CD14-positive monocyte (primary cell): Measurements from ENCODE around the gene SDR39U1. TPM values are rescaled to one million over a fixed set of nuclear protein-coding genes. Genes with fewer than 3 reads are reported as not detected.

Experiments
- DNase-seq, 3 donors: peaks; one replicate each; pipeline ENCODE4 v3.0.0-alpha.2; 2011 to 2022
- H2AFZ ChIP-seq: 2 replicates; pipeline ENCODE4 v1.6.0; 2012; ENCODE audit warnings: mild to moderate bottlenecking, low read depth, low read length, inconsistent platforms; ENCODE audit not compliant: insufficient read depth, poor library complexity, severe bottlenecking
- H3K27ac ChIP-seq, 2 donors: 1 replicate in 1 of 2; 2 replicates in 1 of 2; pipeline ENCODE4 v1.5.1; 2012 to 2013; ENCODE audit warnings: low read length in 2 of 2, control low read depth in 1 of 2, inconsistent platforms in 1 of 2, low read depth in 1 of 2, mild to moderate bottlenecking in 1 of 2
- H3K27me3 ChIP-seq, 2 donors: one replicate each; pipeline versions ENCODE4 v1.6.0 to v1.6.1; 2011 to 2013; ENCODE audit warnings: low read length in 2 of 2; ENCODE audit not compliant: control insufficient read depth in 2 of 2, insufficient read depth in 2 of 2
- H3K36me3 ChIP-seq, 2 donors: replicated peaks in 1 of 2; 1 replicate in 1 of 2; 2 replicates in 1 of 2; pipeline versions ENCODE4 v1.5.1 to v1.6.1; 2012 to 2013; ENCODE audit warnings: low read length in 2 of 2, control low read depth in 1 of 2, inconsistent platforms in 1 of 2, mild to moderate bottlenecking in 1 of 2; ENCODE audit not compliant: insufficient read depth in 2 of 2, control insufficient read depth in 1 of 2
- H3K4me1 ChIP-seq, 2 donors: 1 replicate in 1 of 2; 2 replicates in 1 of 2; pipeline versions ENCODE4 v1.5.1 to v1.6.1; 2012 to 2013; ENCODE audit warnings: low read length in 2 of 2, control low read depth in 1 of 2, inconsistent platforms in 1 of 2, mild to moderate bottlenecking in 1 of 2, moderate library complexity in 1 of 2; ENCODE audit not compliant: insufficient read depth in 2 of 2, control insufficient read depth in 1 of 2
- H3K4me2 ChIP-seq: replicated peaks from 2 replicates; pipeline ENCODE3; 2012; ENCODE audit warnings: low read length, moderate library complexity, mild to moderate bottlenecking; ENCODE audit not compliant: poor library complexity, severe bottlenecking; ENCODE audit errors: extremely low read depth
- H3K4me3 ChIP-seq, 3 experiments: fragments of 200-600 bp in 1 of 3; sonication (generic) in 1 of 3; replicated peaks in 1 of 3; 1 replicate in 2 of 3; 2 replicates in 1 of 3; pipeline ENCODE4 v1.5.1; 2011 to 2013; ENCODE audit warnings: low read length in 3 of 3, mild to moderate bottlenecking in 3 of 3, control low read depth in 2 of 3, low read depth in 2 of 3, inconsistent platforms in 1 of 3, moderate library complexity in 1 of 3
- H3K79me2 ChIP-seq: 2 replicates; pipeline ENCODE4 v1.6.0; 2012; ENCODE audit warnings: mild to moderate bottlenecking, control low read depth, inconsistent platforms, low read length, moderate library complexity; ENCODE audit not compliant: insufficient read depth
- H3K9ac ChIP-seq: 2 replicates; pipeline ENCODE4 v1.6.0; 2017; ENCODE audit warnings: low read length, mild to moderate bottlenecking; ENCODE audit not compliant: insufficient read depth, poor library complexity, severe bottlenecking
- H3K9me3 ChIP-seq, 2 donors: replicated peaks in 1 of 2; 1 replicate in 1 of 2; 2 replicates in 1 of 2; pipeline versions ENCODE4 v1.5.1 to v1.6.1; 2012 to 2013; ENCODE audit warnings: low read length in 2 of 2, control low read depth in 1 of 2; ENCODE audit not compliant: control insufficient read depth in 1 of 2, insufficient read depth in 1 of 2
- H4K20me1 ChIP-seq: 2 replicates; pipeline ENCODE4 v1.6.0; 2012; ENCODE audit warnings: mild to moderate bottlenecking, low read length, control low read depth, moderate library complexity; ENCODE audit not compliant: insufficient read depth
- H3K27ac Mint-ChIP-seq, 7 donors: one replicate each; pipeline ENCODE4 v1.8.0; 2020; ENCODE audit warnings: mild to moderate bottlenecking in 7 of 7, mixed read lengths in 7 of 7, moderate library complexity in 6 of 7, inconsistent platforms in 2 of 7
- H3K27me3 Mint-ChIP-seq, 3 donors: one replicate each; pipeline ENCODE4 v1.8.0; 2021 to 2022; ENCODE audit warnings: low read depth in 3 of 3, mild to moderate bottlenecking in 3 of 3, mixed read lengths in 3 of 3, moderate library complexity in 3 of 3, inconsistent platforms in 1 of 3
- H3K36me3 Mint-ChIP-seq, 2 donors: one replicate each; pipeline ENCODE4 v1.8.0; 2020; ENCODE audit warnings: mixed read lengths in 2 of 2, inconsistent platforms in 1 of 2, mild to moderate bottlenecking in 1 of 2
- H3K4me1 Mint-ChIP-seq: one replicate; pipeline ENCODE4 v1.8.0; 2020; ENCODE audit warnings: mild to moderate bottlenecking, mixed read lengths
- H3K4me3 Mint-ChIP-seq, 2 donors: one replicate each; pipeline ENCODE4 v1.8.0; 2020; ENCODE audit warnings: mild to moderate bottlenecking in 2 of 2, mixed read lengths in 2 of 2, moderate library complexity in 1 of 2
- H3K9me3 Mint-ChIP-seq, 7 donors: one replicate each; pipeline ENCODE4 v1.8.0; 2020 to 2022; ENCODE audit warnings: mixed read lengths in 7 of 7, mild to moderate bottlenecking in 6 of 7, moderate library complexity in 6 of 7, inconsistent platforms in 2 of 7
- CTCF ChIP-seq: fragments of 200-600 bp; IDR thresholded peaks from one replicate; pipeline ENCODE4 v1.8.0; 2022; ENCODE audit warnings: antibody characterized with exemption, mild to moderate bottlenecking
- WGBS: methylation state at CpG from one replicate; pipeline ENCODE4 v1.1.5; 2013; ENCODE audit warnings: missing lambda C conversion rate; ENCODE audit not compliant: insufficient coverage; 5-methylcytosine and 5-hydroxymethylcytosine counted together
- intact Hi-C, 2 donors: fragments of 100-400 bp; cut with micrococcal nuclease; formaldehyde crosslinking; loops; one replicate each; pipeline versions ENCODE4 v1.15.0 to v1.15.1; 2023
- polyA plus RNA-seq, 3 donors: library from polyadenylated mRNA; depleted of rRNA in 1 of 3; unstranded in 2 of 3; stranded (reverse) in 1 of 3; fragments of 300-500 nt in 2 of 3; fragments of >200 nt in 1 of 3; fragmentation: Illumina TruSeq in 2 of 3; gene quantifications; 1 replicate in 2 of 3; 2 replicates in 1 of 3; pipeline ENCODE4 v1.2.3, GENCODE V29; 2012 to 2021

The SDR39U1 gene
- polyA plus RNA-seq, 3 donors = 37.3 to 110 (median 39.2) TPM

DNA sequence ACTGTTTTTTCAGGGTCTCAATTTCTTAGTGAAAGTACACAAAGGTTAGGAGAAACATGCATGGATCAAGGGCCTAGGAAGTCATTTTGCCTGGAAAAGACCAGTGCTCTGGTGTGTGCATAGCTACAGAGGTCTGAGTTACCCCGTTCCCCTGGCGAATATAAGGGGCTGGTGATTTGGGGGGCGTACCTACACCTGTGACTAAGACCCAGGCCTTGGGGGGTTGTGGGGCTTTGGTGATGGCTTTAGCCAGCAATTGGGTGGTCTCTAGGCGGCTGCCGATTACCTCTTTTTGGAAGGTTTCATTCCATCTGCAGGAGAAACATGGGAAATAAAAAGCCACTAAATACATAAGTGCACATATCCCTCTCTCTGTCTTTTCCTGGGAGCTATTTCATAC is 1.1 kb downstream of the SDR39U1 start:
- H3K27me3 Mint-ChIP-seq = peaks cover 0 to 3% (median 0%) of the 10 kb centered on the region in 3 donors

More for the DNA sequence above, 1.1 kb downstream of the SDR39U1 start:
- H3K36me3 ChIP-seq = peaks cover 32 to 40% of the 10 kb centered on the region in 2 donors
- peak overlapping the region in 1 of 3 experiments; percentile 83 for H3K4me3 ChIP-seq
- H3K27me3 ChIP-seq = no peaks in the 10 kb centered on the region
- peak overlapping the region; percentile 80 for H3K4me2 ChIP-seq
- peaks cover 0 to 9% (median 2%) of the 10 kb centered on the region in 7 donors for H3K9me3 Mint-ChIP-seq
- 100% methylated on average over 3 of the region's 5 CpGs for WGBS
- H3K9ac ChIP-seq = no peak overlapping the region
- H3K4me3 Mint-ChIP-seq = peak overlapping the region; percentile 87 to 95
- intact Hi-C loops = loop anchor here in 1 of 2 donors (5.0 to 10.0 kb wide), 2 partner anchors 209 to 1437 kb away; partner anchors contain the start of genes GMPR2 and NEDD8
- TF ChIP-seq CTCF = no peak
- H3K4me1 ChIP-seq = peaks cover 46 to 66% of the 10 kb centered on the region in 2 donors
- peaks cover 59% of the 10 kb centered on the region for H3K4me1 Mint-ChIP-seq
- H3K36me3 Mint-ChIP-seq = peaks cover 36 to 44% of the 10 kb centered on the region in 2 donors
- peak overlapping the region; percentile 98 to 99 (median 98) for H3K27ac Mint-ChIP-seq
- no peak overlapping the region for H2AFZ ChIP-seq
- peaks cover 48% of the 10 kb centered on the region for H3K79me2 ChIP-seq
- no peak for DNase-seq
- no peaks in the 10 kb centered on the region for H3K9me3 ChIP-seq
- H4K20me1 ChIP-seq = peaks cover 35% of the 10 kb centered on the region
- H3K27ac ChIP-seq = peak overlapping the region in 1 of 2 donors; percentile 99
